Measurements from ENCODE around the gene KRT32. TPM values are rescaled to one million over a fixed set of nuclear protein-coding genes. Genes with fewer than 3 reads are reported as not detected.

KRT32 gene
- total RNA-seq, 4 donors from 2014 or later: 0.46 to 11.6 TPM; not detected in 2

GRCh38 chr17:41511716-41512115 lies 44.5 kb upstream of the KRT32 start:
- WGBS, 2 donors: 64 to 66% methylated on average over 10 of the region's 10 CpGs
- intact Hi-C loops (cut with DNase I; ENCODE audit: low total_unique reads): no loop called here
- no peak for DNase-seq (ENCODE audit: low spot score in 2 of 2)
- no peak for TF ChIP-seq CTCF (IDR thresholded peaks at IDR 0.05)
- TF ChIP-seq POLR2A (IDR thresholded peaks at IDR 0.05): no peak
- no peak overlapping the region for H3K4me3 ChIP-seq (ENCODE audit: low read depth, poor library complexity, severe bottlenecking)

GRCh38 chr17:41511116-41511515 lies 43.9 kb upstream of the KRT32 start:
- H3K4me3 ChIP-seq (ENCODE audit: low read depth, poor library complexity, severe bottlenecking): no peak overlapping the region
- 54 to 71% methylated on average over 2 to 4 of the region's 4 CpGs for WGBS, 2 donors
- no peak for DNase-seq (ENCODE audit: low spot score in 2 of 2)
- intact Hi-C loops (cut with DNase I; ENCODE audit: low total_unique reads): no loop called here
- TF ChIP-seq POLR2A (IDR thresholded peaks at IDR 0.05) (no peak), CTCF (IDR thresholded peaks at IDR 0.05) (no peak)

GRCh38 chr17:41510251-41511065 lies 43.3 kb upstream of the KRT32 start:
- no peak for TF ChIP-seq POLR2A (IDR thresholded peaks at IDR 0.05)
- TF ChIP-seq CTCF (IDR thresholded peaks at IDR 0.05): no peak
- H3K4me3 ChIP-seq (ENCODE audit: low read depth, poor library complexity, severe bottlenecking): no peak overlapping the region
- 76 to 79% methylated on average over 7 of the region's 7 CpGs for WGBS, 2 donors
- DNase-seq (ENCODE audit: low spot score in 2 of 2): no peak
- intact Hi-C loops (cut with DNase I; ENCODE audit: low total_unique reads): no loop called here

GRCh38 chr17:41507315-41507880 lies 40.2 kb upstream of the KRT32 start:
- DNase-seq (ENCODE audit: low spot score in 2 of 2): no peak
- intact Hi-C loops (cut with DNase I; ENCODE audit: low total_unique reads): no loop called here
- no peak for TF ChIP-seq CTCF (IDR thresholded peaks at IDR 0.05)
- no peak for TF ChIP-seq POLR2A (IDR thresholded peaks at IDR 0.05)
- WGBS, 2 donors: 48% methylated on average over 9 to 10 of the region's 10 CpGs
- H3K4me3 ChIP-seq (ENCODE audit: low read depth, poor library complexity, severe bottlenecking): no peak overlapping the region

- intact Hi-C loops (cut with DNase I; ENCODE audit: low total_unique reads): no loop called here
- H3K4me3 ChIP-seq (ENCODE audit: low read depth, poor library complexity, severe bottlenecking): no peak overlapping the region
- DNase-seq (ENCODE audit: low spot score in 2 of 2): no peak
- no peak for TF ChIP-seq POLR2A (IDR thresholded peaks at IDR 0.05)
- no peak for TF ChIP-seq CTCF (IDR thresholded peaks at IDR 0.05)
- WGBS, 2 donors: 71 to 79% methylated on average over 14 of the region's 14 CpGs
Observed at GRCh38 chr17:41505809-41506767, 38.9 kb upstream of the KRT32 start.

All from lower leg skin (tissue), 4 donors.